ENCODE data around the gene MFN2.
"Not testable (repeated sequence)": the region's sequence is repeated elsewhere in the genome, so short reads cannot be mapped to it uniquely, and the experiment has no call there.

The MFN2 gene

GRCh38 chr1:12006167-12006921 lies 26.1 kb downstream of the MFN2 start:
- H3K4me1 ChIP-seq (ENCODE audit: insufficient read depth, poor library complexity, severe bottlenecking): no peaks in the 10 kb centered on the region
- no peak overlapping the region for H3K4me3 ChIP-seq (ENCODE audit: severe bottlenecking)
- H3K27me3 ChIP-seq (ENCODE audit: insufficient read depth, poor library complexity, severe bottlenecking): no peaks in the 10 kb centered on the region
- no peak for DNase-seq (ENCODE audit: low spot score)
- no peak overlapping the region for H3K27ac ChIP-seq (ENCODE audit: poor library complexity, severe bottlenecking)
- ATAC-seq (ENCODE audit: low read depth): no peak
- TF ChIP-seq CTCF (IDR thresholded peaks at IDR 0.05; ENCODE audit: poor library complexity, severe bottlenecking): no peak
- H3K36me3 ChIP-seq (ENCODE audit: low read depth): peaks cover 92% of the 10 kb centered on the region
- no peaks in the 10 kb centered on the region for H3K9me3 ChIP-seq (ENCODE audit: severe bottlenecking)

- no peaks in the 10 kb centered on the region for H3K4me1 ChIP-seq (ENCODE audit: insufficient read depth, poor library complexity, severe bottlenecking)
- ATAC-seq (ENCODE audit: low read depth) (no peak), DNase-seq (ENCODE audit: low spot score) (no peak)
- H3K27ac ChIP-seq (ENCODE audit: poor library complexity, severe bottlenecking): no peak overlapping the region
- no peak for TF ChIP-seq CTCF (IDR thresholded peaks at IDR 0.05; ENCODE audit: poor library complexity, severe bottlenecking)
- no peaks in the 10 kb centered on the region for H3K9me3 ChIP-seq (ENCODE audit: severe bottlenecking)
- peaks cover 91% of the 10 kb centered on the region for H3K36me3 ChIP-seq (ENCODE audit: low read depth)
- no peak overlapping the region for H3K4me3 ChIP-seq (ENCODE audit: severe bottlenecking)
- no peaks in the 10 kb centered on the region for H3K27me3 ChIP-seq (ENCODE audit: insufficient read depth, poor library complexity, severe bottlenecking)
These were observed 27.0 kb downstream of the MFN2 start for GRCh38 chr1:12007204-12007603.

GRCh38 chr1:12008355-12008754 lies 28.1 kb downstream of the MFN2 start:
- not testable (repeated sequence) for ATAC-seq (ENCODE audit: low read depth); DNase-seq (ENCODE audit: low spot score); H3K4me1 ChIP-seq (ENCODE audit: insufficient read depth, poor library complexity, severe bottlenecking); H3K4me3 ChIP-seq (ENCODE audit: severe bottlenecking); H3K9me3 ChIP-seq (ENCODE audit: severe bottlenecking); H3K27ac ChIP-seq (ENCODE audit: poor library complexity, severe bottlenecking); H3K27me3 ChIP-seq (ENCODE audit: insufficient read depth, poor library complexity, severe bottlenecking)
- H3K36me3 ChIP-seq (ENCODE audit: low read depth): peaks cover 84% of the 10 kb centered on the region

- peaks cover under 1% of the 10 kb centered on the region for H3K4me1 ChIP-seq (ENCODE audit: insufficient read depth, poor library complexity, severe bottlenecking)
- ATAC-seq (ENCODE audit: low read depth) (no peak), DNase-seq (ENCODE audit: low spot score) (no peak)
- H3K27me3 ChIP-seq (ENCODE audit: insufficient read depth, poor library complexity, severe bottlenecking): no peaks in the 10 kb centered on the region
- no peak overlapping the region for H3K27ac ChIP-seq (ENCODE audit: poor library complexity, severe bottlenecking)
- H3K36me3 ChIP-seq (ENCODE audit: low read depth): peaks cover 73% of the 10 kb centered on the region
- no peak overlapping the region for H3K4me3 ChIP-seq (ENCODE audit: severe bottlenecking)
- no peak for TF ChIP-seq CTCF (IDR thresholded peaks at IDR 0.05; ENCODE audit: poor library complexity, severe bottlenecking)
- no peaks in the 10 kb centered on the region for H3K9me3 ChIP-seq (ENCODE audit: severe bottlenecking)
These were observed 29.2 kb downstream of the MFN2 start for GRCh38 chr1:12009318-12009947.

- Histone ChIP-seq H3K36me3 (ENCODE audit: low read depth) (peaks cover 62% of the 10 kb centered on the region), H3K9me3 (ENCODE audit: severe bottlenecking) (no peaks in the 10 kb centered on the region), H3K27ac (ENCODE audit: poor library complexity, severe bottlenecking) (no peak overlapping the region), H3K4me3 (ENCODE audit: severe bottlenecking) (no peak overlapping the region), H3K27me3 (ENCODE audit: insufficient read depth, poor library complexity, severe bottlenecking) (no peaks in the 10 kb centered on the region), H3K4me1 (ENCODE audit: insufficient read depth, poor library complexity, severe bottlenecking) (peaks cover 10% of the 10 kb centered on the region)
- DNase-seq (ENCODE audit: low spot score) (no peak), ATAC-seq (ENCODE audit: low read depth) (no peak)
- TF ChIP-seq CTCF (IDR thresholded peaks at IDR 0.05; ENCODE audit: poor library complexity, severe bottlenecking): no peak
These were observed 30.7 kb downstream of the MFN2 start for GRCh38 chr1:12010746-12011570.

Data from RWPE2 (cell line).